ENCODE measurements around the gene CASKIN1. TPM values are rescaled to one million over a fixed set of nuclear protein-coding genes. Genes with fewer than 3 reads are reported as not detected.

Gene CASKIN1
- total RNA-seq, 4 donors from 2014 or later: under 0.01 to 0.14 TPM; not detected in 2

- no peak for TF ChIP-seq EP300 (IDR thresholded peaks at IDR 0.05; ENCODE audit: low read depth)
- TF ChIP-seq POLR2A (IDR thresholded peaks at IDR 0.05): no peak
- TF ChIP-seq POLR2AphosphoS5 (IDR thresholded peaks at IDR 0.05): no peak
- TF ChIP-seq, protein P1, sequence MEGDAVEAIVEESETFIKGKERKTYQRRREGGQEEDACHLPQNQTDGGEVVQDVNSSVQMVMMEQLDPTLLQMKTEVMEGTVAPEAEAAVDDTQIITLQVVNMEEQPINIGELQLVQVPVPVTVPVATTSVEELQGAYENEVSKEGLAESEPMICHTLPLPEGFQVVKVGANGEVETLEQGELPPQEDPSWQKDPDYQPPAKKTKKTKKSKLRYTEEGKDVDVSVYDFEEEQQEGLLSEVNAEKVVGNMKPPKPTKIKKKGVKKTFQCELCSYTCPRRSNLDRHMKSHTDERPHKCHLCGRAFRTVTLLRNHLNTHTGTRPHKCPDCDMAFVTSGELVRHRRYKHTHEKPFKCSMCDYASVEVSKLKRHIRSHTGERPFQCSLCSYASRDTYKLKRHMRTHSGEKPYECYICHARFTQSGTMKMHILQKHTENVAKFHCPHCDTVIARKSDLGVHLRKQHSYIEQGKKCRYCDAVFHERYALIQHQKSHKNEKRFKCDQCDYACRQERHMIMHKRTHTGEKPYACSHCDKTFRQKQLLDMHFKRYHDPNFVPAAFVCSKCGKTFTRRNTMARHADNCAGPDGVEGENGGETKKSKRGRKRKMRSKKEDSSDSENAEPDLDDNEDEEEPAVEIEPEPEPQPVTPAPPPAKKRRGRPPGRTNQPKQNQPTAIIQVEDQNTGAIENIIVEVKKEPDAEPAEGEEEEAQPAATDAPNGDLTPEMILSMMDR (IDR thresholded peaks at IDR 0.05): no peak
- peaks cover 61% of the 10 kb centered on the region for H3K27me3 ChIP-seq
- in situ Hi-C loops (cut with MboI; ENCODE audit: low pct_ligation_motif_present in 1 of 4, low pct_unique_long_range_greater_than_20kb in 1 of 4, low sequenced_read_pairs in 3 of 4): loop anchor here in 1 of 4 donors (25.0 kb wide), 1 partner anchor 290 kb away; the partner anchor contains the start of gene TBC1D24
- DNase-seq: no peak
- H3K4me3 ChIP-seq: no peak overlapping the region
- no peaks in the 10 kb centered on the region for H3K9me3 ChIP-seq
- intact Hi-C loops (cut with DNase I; ENCODE audit: low total_unique reads): no loop called here
- 31% methylated on average over 26 of the region's 32 CpGs; no CpG with 5 or more reads in 1 of the 2 donors for WGBS, 2 donors (ENCODE audit: low coverage in 1 of 2)
- H3K4me1 ChIP-seq: peaks cover 10 to 18% (median 15%) of the 10 kb centered on the region in 4 donors
- no peaks in the 10 kb centered on the region for H3K36me3 ChIP-seq
- no peak overlapping the region for H3K27ac ChIP-seq
These were observed 641 bp upstream of the CASKIN1 start for GRCh38 chr16:2196981-2197511.

GRCh38 chr16:2195322-2196161, 863 bp downstream of the CASKIN1 start:
- intact Hi-C loops (cut with DNase I; ENCODE audit: low total_unique reads) (no loop called here), in situ Hi-C loops (cut with MboI; ENCODE audit: low pct_ligation_motif_present in 1 of 4, low pct_unique_long_range_greater_than_20kb in 1 of 4, low sequenced_read_pairs in 3 of 4) (loop anchor here in 1 of 4 donors (25.0 kb wide), 1 partner anchor 292 kb away; the partner anchor contains the start of gene TBC1D24)
- Histone ChIP-seq H3K4me3 (peak overlapping the region in 3 of 4 donors; percentile 27 to 44 (median 42)), H3K27me3 (peaks cover 61% of the 10 kb centered on the region), H3K27ac (no peak overlapping the region), H3K9me3 (no peaks in the 10 kb centered on the region), H3K4me1 (peaks cover 10 to 18% (median 15%) of the 10 kb centered on the region in 4 donors), H3K36me3 (no peaks in the 10 kb centered on the region)
- no peak for DNase-seq
- WGBS, 2 donors (ENCODE audit: low coverage in 1 of 2): 6% methylated on average over 29 of the region's 49 CpGs; no CpG with 5 or more reads in 1 of the 2 donors
- TF ChIP-seq EP300 (IDR thresholded peaks at IDR 0.05; ENCODE audit: low read depth) (no peak), POLR2A (IDR thresholded peaks at IDR 0.05) (no peak)

DNA sequence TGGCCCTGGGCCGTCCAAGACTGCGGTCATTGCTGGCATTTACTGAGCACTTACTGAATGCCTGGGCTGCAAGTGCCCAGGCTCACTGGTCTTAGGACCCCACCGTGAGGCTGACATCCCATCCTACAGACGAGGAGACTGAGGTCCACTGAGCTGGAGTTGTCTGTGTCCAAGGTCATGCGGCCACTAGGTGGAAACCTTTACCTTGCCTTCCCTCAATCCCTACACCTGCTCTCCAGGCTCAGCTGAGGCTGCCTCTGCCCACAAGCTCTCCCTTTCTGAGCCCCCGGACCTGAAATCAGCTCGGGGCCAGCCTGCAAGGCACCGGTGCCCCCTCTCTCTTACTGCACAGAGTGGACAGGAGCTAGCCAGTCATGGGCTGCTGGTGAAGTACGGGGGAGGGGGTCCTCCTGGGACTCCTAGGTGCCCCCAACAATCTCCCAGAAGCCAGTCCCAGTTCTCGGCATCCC, 1.5 kb downstream of the CASKIN1 start:
- DNase-seq: peak; percentile 67
- Histone ChIP-seq H3K9me3 (no peaks in the 10 kb centered on the region), H3K4me1 (peaks cover 10 to 18% (median 15%) of the 10 kb centered on the region in 4 donors), H3K27ac (no peak overlapping the region), H3K27me3 (peaks cover 61% of the 10 kb centered on the region), H3K4me3 (no peak overlapping the region), H3K36me3 (no peaks in the 10 kb centered on the region)
- in situ Hi-C loops (cut with MboI; ENCODE audit: low pct_ligation_motif_present in 1 of 4, low pct_unique_long_range_greater_than_20kb in 1 of 4, low sequenced_read_pairs in 3 of 4): loop anchor here in 1 of 4 donors (25.0 kb wide), 1 partner anchor 292 kb away; the partner anchor contains the start of gene TBC1D24
- intact Hi-C loops (cut with DNase I; ENCODE audit: low total_unique reads): no loop called here
- TF ChIP-seq EP300 (IDR thresholded peaks at IDR 0.05; ENCODE audit: low read depth): no peak
- TF ChIP-seq, protein P1 (IDR thresholded peaks at IDR 0.05): peak; percentile 44 to 76 (median 51)
- no peak for TF ChIP-seq POLR2A (IDR thresholded peaks at IDR 0.05)
- TF ChIP-seq POLR2AphosphoS5 (IDR thresholded peaks at IDR 0.05): no peak
- 7% methylated on average over 9 of the region's 10 CpGs; no CpG with 5 or more reads in 1 of the 2 donors for WGBS, 2 donors (ENCODE audit: low coverage in 1 of 2)

GRCh38 chr16:2194166-2194834, 2.1 kb downstream of the CASKIN1 start:
- Histone ChIP-seq H3K27ac (no peak overlapping the region), H3K4me3 (no peak overlapping the region), H3K4me1 (peaks cover 10 to 18% (median 15%) of the 10 kb centered on the region in 4 donors), H3K36me3 (no peaks in the 10 kb centered on the region), H3K9me3 (no peaks in the 10 kb centered on the region), H3K27me3 (peaks cover 57% of the 10 kb centered on the region)
- intact Hi-C loops (cut with DNase I; ENCODE audit: low total_unique reads): no loop called here
- WGBS, 2 donors (ENCODE audit: low coverage in 1 of 2): 46% methylated on average over 15 of the region's 16 CpGs; no CpG with 5 or more reads in 1 of the 2 donors
- no peak for DNase-seq
- in situ Hi-C loops (cut with MboI; ENCODE audit: low pct_ligation_motif_present in 1 of 4, low pct_unique_long_range_greater_than_20kb in 1 of 4, low sequenced_read_pairs in 3 of 4): loop anchor here in 1 of 4 donors (25.0 kb wide), 1 partner anchor 293 kb away; the partner anchor contains the start of gene TBC1D24
- TF ChIP-seq, protein P1 (IDR thresholded peaks at IDR 0.05): no peak
- TF ChIP-seq POLR2A (IDR thresholded peaks at IDR 0.05): no peak
